GM18511 (cell line): Measurements from ENCODE around the gene ANKRD28.

Experiments
- ATAC-seq: cut with Tn5 transposase; IDR thresholded peaks from one replicate; pipeline ENCODE4 v1.9.1; 2021; ENCODE audit warnings: mild to moderate bottlenecking, moderate library complexity; ENCODE audit not compliant: unreplicated experiment

ANKRD28 gene

DNA sequence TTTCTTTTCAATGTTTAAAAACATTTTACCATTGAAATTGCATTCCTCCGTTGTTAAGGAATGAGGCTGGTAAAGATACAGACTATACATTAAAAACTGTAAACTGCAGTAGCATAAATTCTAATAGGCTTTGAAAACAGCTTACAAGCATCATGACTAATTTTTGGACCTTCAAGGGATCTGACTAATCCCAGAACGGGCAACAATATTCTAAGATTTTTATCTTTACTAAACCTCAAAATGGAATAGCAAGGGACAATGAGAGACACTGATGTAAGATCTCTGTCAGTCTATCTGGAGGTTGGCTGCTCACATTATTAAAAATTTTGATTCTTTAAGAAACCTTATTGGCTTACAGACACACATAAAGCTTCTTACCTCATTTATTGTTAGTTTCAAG is 121.5 kb downstream of the ANKRD28 start:
- ATAC-seq, result no peak

DNA sequence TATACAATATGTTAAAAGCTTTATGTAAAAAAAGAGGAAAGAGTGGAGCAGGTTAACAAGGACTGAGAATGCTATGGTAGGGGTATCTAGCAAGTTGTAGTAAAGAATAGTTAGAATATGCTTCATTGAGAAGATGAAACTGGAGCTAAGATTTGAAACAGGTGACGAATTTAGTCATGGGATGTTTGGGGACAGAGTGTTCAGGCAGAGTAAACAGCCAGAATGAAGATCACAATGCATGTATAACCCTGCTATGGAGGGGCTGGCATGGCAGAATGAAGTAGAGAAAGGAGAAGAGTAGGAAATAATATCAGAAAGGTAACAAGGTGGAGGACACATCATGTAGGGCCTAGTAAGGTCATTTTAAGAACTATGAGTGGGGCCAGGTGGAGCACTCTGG is 124.2 kb downstream of the ANKRD28 start:
- ATAC-seq, result no peak

DNA sequence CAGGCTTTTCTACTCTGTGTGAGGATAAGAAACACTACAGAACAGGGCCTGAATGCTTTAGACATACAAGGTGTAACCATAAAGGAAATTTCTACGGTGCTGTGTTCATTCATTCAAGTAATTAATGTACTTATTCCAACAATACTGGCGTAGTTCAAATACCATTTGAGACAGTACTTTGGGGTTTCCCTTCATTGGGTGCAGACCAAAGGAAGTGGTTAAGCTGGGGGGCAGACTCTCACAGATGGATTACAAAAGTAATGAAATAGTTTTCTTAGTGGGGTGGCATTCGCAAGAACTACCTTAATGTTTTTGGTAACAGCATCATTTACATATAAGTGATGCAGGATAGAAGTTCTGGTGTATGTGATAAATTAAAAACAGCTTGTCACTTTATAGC is 130.3 kb downstream of the ANKRD28 start:
- peak; percentile 67 for ATAC-seq

DNA sequence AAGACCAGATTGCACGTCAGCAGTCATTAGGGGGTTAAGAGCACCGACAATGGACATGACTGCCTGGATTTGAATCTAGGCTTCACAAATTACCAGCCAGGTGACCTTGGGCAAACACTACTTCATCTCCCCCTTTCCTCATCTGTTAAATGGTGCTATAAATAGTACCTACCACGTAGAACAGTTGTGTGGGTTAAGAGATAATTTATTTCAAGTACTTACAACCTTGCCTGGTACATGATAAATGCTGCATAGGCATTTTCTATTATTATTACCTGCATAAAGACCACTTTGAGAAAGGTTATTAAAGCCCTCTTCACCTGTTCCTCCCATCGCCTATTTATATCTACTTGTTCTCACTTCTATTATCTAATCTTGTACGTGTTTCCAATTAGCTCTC is 131.5 kb downstream of the ANKRD28 start:
- no peak for ATAC-seq

DNA sequence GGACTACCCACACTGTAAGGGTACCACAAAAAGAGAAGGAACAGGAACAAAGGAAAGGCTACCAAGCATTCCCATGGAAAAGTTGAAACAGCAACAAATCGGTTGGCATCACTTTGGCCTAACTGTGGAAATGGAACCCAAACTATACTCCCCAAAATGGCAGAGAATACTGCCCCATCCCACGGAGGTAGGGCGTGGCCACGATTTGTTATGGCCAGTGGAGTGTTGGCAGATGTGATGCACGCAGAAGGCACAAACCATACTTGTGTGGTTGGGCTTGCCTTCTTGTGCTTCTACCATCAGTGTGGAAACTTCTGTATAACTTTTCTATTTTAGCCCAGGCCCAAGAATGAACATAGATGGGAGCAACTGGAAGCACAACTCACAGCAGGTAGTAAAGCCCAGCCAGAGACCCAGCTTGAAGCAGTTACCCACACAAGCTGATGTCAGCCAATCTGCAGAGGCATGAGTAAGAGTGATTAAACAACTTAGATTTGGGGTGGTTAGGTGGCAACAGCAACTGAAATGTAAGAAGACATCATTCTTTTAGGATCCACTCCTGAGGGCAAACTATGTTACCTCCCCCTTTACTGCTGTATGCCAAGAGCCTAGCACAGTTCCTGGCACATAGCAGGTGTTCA is 132.1 kb downstream of the ANKRD28 start:
- no peak for ATAC-seq

DNA sequence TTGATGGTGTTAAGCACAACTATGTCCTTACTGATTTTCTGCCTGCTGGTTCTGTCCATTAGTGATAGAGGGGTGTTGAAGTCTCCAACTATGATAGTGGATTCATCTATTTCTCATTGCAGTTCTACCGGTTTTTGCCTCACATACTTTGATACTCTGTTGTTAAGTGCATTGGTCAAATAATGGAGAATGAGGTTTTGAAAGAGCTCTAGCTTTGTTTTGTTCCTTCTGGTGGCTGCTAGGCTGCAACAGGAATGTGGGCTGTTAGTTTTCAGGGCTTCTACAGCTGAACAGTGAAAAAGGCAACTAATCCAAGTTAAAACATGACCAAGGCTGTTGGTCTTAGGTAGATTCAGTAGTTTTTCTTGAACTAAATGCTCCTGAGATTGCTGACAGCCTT is 133.6 kb downstream of the ANKRD28 start:
- no peak for ATAC-seq

DNA sequence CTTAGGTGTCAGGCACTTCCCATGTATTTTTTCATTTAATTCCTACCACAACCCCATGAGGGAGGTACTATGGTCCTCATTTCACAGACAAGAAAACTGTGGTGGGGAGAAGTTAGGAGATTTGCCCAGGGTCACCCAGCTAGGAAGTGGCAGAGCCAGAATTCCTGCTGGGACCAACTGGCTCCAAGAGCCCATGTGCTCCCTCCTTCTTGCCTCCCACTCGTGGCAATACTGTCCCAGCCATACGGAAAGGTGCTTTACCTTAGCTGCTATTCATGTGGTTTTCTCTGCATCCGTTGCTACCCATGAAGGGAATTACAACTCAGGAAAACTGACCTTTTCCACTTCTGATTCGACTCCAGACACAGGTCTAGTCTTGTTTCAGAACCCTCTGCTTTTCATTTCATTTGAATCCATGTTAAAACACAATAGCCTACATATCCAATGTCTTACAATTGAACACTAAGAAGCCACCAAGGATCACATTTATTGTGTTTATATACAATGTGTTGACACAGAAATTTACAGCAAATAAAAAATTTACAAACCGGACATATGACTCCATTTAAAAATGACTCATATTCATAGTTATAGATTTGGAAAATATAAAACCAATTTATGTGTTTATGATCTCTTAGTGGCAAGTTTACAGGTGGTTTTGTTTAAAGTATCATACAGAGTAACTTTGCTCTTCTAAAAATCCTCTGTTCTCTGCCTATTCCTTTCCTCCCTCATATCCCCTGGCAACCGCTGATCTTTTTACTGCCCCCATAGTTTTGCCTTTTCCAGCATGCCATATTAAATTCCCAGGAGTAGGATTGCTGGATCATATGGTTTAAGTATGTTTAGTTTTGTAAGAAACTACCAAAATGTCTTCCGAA is 137.5 kb downstream of the ANKRD28 start:
- ATAC-seq, result no peak

DNA sequence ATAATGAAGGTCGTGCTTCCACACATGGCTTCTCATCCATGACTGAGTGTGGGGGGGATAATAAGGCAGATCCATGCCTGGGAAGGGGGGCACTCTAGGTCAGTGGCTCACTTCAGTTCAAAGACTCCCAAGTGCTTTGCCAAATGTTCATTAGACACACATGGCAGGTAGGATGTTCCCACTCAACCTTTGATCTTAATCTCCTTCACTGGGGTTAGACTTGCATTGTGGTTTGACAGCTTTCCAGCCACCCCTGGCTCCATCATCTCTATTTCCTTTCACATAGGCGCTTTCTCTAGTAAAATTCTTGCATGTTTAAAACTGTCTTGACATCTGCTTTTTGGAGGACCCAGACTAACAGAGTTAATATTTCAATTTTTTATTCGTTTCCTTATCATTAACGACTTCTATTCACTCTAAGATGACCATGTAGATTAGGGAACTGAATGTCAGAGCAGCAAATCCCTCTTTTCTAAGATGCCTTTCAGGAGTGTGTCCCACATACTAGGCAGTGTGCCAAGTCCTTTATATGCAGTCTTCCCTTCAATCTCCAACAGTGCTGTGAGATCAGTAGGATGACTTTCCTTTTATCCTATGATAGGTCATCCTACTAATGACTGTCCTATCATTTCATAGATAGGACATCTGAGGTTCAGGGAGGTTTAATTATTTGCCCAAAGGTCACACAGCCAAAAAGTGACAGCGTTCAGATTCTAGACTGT is 138.4 kb downstream of the ANKRD28 start:
- no peak for ATAC-seq

DNA sequence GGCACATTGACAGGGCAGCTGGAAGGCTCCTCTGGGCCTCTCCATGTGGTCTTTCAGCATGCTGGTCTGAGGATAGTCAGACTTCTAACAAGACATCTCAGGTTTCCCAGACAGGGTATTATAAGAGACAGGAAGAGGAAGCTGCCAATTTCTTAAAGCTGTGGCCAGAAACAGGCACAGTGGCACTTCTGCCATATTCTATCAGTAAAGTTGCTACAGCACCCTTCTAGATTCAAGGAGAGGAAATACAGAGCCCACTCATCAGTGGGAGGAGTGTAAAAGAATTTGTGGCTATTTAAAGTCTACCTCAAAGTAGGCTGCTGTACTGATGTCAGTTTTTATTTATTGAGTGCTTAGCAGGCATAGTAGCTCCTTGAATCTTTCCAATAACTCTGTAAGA is 140.8 kb downstream of the ANKRD28 start:
- no peak for ATAC-seq

DNA sequence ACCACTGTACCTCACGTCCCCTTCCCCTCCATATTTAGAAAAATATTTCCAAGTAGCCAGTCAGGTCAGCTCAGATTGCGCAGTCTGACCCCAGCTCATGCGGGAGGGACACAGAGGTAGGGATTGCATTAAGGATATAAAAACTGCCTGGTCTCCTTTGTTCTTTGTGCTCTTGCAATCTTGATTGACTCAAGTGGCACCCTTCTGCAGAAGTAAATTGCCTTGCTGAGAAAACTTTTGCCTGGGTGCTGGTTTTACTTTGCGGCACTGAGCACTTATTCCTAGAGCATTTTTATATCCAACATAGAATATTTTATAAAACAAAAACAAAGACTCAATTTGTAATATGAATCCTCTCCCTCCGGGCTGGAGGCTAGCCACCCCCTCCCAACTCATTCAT is 141.4 kb downstream of the ANKRD28 start:
- ATAC-seq, result no peak

DNA sequence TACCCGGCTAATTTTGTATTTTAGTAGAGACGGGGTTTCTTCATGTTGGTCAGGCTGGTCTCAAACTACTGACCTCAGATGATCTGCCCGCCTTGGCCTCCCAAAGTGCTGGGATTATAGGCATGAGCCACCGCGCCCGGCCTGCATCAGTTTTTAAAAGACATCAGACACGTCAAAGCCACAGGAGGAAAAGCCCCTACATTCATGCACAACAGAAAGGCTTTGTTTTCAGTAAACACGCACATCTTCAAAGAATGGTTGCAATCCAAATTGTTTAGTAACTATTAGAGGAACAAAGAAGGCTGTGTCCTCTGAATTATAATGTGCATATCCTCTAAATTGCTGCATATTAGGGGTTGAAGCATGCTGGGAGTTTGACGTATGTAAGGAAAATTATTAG is 142.9 kb downstream of the ANKRD28 start:
- ATAC-seq, result no peak

DNA sequence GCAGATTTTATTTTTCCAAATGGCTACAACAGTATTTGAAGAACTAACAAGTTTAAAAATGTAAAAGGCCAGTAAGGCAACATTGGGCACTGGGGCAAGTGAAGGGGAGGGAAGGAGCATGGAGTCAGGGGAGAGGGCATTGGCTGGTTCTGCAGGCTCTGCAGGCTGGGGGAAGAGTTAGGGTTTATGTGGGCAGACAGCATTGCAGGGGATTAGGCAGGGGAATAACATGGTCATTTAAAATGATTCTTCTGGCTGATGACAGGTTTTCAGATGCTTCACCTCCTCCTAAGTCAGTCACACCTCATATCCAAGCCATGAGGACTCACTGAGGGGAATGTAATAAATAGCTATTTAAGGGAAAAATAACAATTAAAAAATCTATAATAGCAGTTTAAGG is 143.7 kb downstream of the ANKRD28 start:
- ATAC-seq, result no peak

DNA sequence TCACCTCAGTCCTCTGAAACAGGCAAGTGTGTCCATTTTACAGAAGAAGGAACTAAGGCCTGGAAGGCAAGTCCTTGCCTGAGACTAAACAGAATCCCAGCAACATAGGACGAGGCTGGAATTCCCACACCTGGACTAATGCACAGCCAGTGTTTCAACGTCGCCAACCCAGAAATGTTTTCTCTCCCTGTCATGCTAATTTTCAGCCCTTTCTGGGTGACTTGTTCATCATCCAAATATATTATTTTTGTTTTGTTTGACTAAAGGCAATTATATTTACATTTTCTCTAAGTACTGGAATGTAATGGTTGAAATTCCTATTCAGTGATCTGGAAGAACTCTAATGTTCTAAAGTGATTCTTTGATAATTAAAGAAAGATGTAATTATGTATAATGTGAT is 144.5 kb downstream of the ANKRD28 start:
- ATAC-seq, result no peak

DNA sequence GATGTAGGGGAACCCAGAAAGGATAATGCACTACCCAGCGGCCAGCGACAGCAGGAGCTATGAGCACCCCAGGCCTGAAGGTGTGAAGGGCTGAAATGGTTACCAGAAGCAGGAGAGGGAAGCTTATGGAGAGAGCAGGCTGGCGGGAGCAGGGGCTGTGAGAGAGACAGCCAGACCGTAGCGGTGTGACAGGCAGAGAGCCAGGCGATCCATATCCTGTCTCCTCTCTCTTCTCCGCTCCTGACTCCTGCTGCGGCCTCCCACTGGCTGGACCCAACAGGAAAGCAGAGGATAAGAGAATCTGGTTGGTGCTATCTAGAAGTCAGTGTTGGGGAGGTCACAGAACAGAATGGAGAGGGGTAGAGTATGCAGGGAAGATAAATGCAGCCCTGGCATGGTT is 146.4 kb downstream of the ANKRD28 start:
- no peak for ATAC-seq

DNA sequence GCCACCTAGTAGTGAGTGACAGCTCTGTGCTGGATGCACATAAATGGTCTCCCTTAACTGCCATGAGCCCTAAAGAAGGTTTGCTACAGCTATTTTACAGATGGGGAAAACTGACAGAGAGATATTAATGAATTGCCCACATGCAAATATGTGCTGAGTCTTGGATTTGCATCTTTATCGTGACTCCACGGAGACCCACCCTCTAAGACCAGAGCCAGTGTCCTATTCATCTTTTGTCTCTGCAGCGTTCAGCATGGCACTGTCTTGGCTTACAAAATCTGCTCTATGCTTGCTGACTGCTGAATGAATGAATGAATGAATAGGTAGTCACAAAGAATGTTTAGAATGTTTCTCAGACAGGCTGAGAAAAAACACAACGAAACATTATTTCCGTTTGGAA is 147.9 kb downstream of the ANKRD28 start:
- no peak for ATAC-seq

DNA sequence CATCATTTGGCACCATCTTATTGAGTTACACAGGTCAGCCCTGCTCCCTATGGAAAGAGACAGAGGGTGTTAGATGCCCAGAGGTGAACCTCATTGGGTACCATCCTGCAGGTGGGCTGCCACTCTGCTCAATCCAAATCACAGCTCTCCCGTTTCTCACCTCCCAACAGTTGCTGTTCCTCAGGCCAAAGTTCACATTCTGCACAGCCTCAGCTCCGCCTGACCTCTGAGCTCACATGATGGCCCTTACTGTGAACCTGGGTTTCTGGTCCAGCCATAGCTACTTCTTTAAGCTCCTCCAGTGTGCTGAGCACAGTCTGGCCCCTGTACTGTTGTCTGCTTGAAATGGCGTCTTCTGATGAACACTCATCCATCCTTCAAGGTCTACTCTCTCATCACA is 148.4 kb downstream of the ANKRD28 start:
- ATAC-seq, result no peak

DNA sequence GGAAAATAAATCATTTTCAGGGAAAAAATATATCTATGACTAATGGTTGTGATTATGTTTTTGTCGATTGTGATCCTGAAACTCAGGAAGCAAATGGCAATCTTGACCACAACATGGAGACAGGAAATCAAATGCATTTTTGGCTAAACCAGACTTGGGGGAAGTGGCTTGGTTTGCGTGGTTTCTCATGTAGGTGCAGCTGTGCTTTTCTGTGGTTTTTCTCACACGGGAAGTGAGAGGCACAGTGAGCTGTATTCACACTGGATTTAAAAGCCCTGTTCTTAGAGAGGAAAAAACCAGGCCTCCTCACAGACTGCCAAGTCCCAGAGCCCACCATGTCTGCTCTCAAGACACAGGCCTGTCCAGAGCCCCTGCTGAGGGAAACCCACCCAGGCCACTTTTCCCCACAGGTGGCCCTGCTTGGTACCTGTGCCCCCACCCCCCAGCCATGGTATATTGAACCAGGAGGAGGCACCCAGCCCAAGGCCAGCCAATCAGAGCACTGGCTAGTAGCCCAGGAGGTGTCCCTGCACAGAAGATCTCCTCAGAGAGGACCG is 150.1 kb downstream of the ANKRD28 start:
- peak; percentile 97 for ATAC-seq

DNA sequence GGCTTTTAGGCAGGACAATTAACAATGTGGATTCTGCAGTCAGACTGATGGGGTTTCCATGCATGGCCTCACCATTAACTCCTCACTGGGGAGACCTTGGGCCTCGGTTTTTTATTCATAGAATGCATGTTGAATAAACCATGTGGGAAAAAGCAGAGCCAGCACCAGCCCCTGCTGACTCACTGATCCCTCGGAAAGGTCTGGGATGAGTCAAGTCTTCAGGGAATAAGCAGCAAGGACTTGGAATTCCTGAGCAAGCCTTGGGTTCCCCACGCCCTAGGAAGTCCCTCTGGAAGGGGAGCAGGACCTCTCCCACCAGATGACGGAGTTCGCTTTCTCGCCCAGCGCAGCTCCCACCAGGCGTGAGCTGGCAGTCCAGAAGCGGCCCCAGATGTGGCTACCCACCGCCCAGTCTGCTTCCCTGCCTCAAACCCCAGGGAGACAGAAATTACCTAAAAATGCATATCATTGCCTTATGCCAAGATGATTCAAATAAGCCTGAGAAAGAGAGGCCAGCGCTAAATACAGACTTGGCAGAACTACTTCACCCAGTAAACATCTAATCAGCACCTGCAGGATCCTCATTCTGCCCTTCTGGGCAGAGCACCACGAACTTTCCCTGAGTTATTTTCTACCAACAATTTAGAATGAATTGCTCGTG is 150.8 kb downstream of the ANKRD28 start:
- ATAC-seq, result peak; percentile 32

DNA sequence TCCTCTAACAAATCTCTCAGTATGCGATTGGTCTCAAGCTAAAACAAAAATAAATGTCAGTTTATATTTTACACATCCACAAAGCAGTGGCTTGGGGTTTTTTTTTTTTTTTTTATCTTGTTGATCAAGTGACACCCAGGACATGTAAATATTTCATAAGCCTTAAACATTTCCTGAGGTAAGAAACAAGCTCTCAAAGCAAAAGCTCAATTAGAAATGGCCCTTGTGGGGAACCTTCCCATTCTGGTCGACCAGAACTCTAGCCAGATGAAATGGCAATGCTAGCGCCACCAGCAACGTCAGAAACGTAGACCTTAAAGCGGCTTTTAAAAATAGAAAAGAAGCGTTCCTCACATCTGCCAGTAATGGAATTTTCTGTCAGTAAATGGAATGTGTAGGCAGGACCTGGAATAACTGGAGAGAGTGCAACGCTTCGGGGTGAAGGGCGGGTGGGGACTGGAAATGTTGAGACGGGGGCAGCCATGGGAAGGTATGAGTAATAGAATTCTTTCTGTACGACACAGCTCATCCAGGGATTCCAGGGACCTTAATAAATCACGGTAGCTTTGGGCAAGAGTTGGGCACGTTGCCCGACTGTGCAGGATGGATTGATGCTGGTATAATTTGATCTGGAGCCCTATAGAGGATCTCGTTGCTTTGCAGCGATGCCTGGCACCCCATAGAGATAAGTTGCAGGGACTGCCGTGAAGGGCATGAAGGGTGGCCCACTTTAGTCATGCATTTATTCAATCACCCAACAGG is 151.9 kb downstream of the ANKRD28 start:
- no peak for ATAC-seq

DNA sequence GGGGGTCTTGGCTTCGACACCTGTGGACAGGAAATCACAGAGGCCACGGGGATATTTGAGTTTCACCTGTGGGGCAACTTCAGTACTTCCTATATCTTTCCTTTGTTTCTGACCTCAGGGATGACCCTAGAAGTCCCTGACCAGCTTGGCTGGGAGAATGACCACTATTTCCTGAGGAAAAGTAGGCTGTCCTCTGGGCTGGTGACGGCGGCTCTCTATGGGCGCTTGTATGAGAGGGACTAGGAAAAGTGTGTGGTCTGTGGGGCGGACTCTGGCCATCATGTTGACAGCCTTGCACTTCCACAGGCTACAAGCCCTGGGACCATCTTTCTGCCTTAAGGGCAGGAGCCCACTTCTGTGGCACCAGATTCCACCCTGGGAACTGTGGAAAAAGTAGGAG is 152.5 kb downstream of the ANKRD28 start:
- ATAC-seq, result no peak
